ENCODE measurements around the gene PTPRN2.
"Not testable (repeated sequence)": the region's sequence is repeated elsewhere in the genome, so short reads cannot be mapped to it uniquely, and the experiment has no call there.

The PTPRN2 gene

GRCh38 chr7:158388928-158389327, 198.7 kb downstream of the PTPRN2 start:
- H3K4me3 ChIP-seq (ENCODE audit: low read depth, low read length): no peak overlapping the region
- no peak for TF ChIP-seq MYC (IDR thresholded peaks at IDR 0.05; ENCODE audit: low read depth, low read length)
- TF ChIP-seq MAX (IDR thresholded peaks at IDR 0.05; ENCODE audit: low read depth, low read length): no peak
- TF ChIP-seq, protein P1, sequence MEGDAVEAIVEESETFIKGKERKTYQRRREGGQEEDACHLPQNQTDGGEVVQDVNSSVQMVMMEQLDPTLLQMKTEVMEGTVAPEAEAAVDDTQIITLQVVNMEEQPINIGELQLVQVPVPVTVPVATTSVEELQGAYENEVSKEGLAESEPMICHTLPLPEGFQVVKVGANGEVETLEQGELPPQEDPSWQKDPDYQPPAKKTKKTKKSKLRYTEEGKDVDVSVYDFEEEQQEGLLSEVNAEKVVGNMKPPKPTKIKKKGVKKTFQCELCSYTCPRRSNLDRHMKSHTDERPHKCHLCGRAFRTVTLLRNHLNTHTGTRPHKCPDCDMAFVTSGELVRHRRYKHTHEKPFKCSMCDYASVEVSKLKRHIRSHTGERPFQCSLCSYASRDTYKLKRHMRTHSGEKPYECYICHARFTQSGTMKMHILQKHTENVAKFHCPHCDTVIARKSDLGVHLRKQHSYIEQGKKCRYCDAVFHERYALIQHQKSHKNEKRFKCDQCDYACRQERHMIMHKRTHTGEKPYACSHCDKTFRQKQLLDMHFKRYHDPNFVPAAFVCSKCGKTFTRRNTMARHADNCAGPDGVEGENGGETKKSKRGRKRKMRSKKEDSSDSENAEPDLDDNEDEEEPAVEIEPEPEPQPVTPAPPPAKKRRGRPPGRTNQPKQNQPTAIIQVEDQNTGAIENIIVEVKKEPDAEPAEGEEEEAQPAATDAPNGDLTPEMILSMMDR (IDR thresholded peaks at IDR 0.05; ENCODE audit: low read depth, low read length): no peak
- TF ChIP-seq POLR2A (IDR thresholded peaks at IDR 0.05; ENCODE audit: extremely low read depth, insufficient read length): no peak
- DNase-seq (ENCODE audit: low read depth): no peak

DNA sequence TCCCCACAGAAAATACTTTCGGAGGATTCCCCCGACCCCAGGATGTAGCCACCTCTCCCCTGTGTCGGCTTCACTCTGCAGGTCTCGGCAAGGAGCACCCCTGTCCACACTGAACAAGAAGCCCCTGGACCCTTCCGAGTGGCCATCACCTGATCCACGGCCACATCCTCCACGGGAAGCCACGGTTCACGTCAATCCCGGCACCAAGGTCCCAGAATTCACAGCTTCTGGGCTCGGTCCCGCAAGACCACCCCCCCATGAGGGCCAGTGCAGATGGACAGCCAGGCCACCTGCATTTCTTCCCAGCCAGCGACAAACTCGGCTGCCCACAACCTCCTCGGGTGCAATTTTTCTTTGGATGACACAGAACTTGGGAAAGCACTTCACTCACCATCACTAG, 199.6 kb downstream of the PTPRN2 start:
- DNase-seq (ENCODE audit: low read depth): no peak
- no peak for TF ChIP-seq MYC (IDR thresholded peaks at IDR 0.05; ENCODE audit: low read depth, low read length)
- no peak for TF ChIP-seq MAX (IDR thresholded peaks at IDR 0.05; ENCODE audit: low read depth, low read length)
- TF ChIP-seq, protein P1 (IDR thresholded peaks at IDR 0.05; ENCODE audit: low read depth, low read length): no peak
- TF ChIP-seq POLR2A (IDR thresholded peaks at IDR 0.05; ENCODE audit: extremely low read depth, insufficient read length): no peak
- H3K4me3 ChIP-seq (ENCODE audit: low read depth, low read length): no peak overlapping the region

GRCh38 chr7:158387546-158387891, 200.1 kb downstream of the PTPRN2 start:
- H3K4me3 ChIP-seq (ENCODE audit: low read depth, low read length): no peak overlapping the region
- TF ChIP-seq, protein P1 (IDR thresholded peaks at IDR 0.05; ENCODE audit: low read depth, low read length): no peak
- TF ChIP-seq MAX (IDR thresholded peaks at IDR 0.05; ENCODE audit: low read depth, low read length): no peak
- TF ChIP-seq POLR2A (IDR thresholded peaks at IDR 0.05; ENCODE audit: extremely low read depth, insufficient read length): no peak
- TF ChIP-seq MYC (IDR thresholded peaks at IDR 0.05; ENCODE audit: low read depth, low read length): no peak
- DNase-seq (ENCODE audit: low read depth): no peak

- H3K4me3 ChIP-seq (ENCODE audit: low read depth, low read length): no peak overlapping the region
- TF ChIP-seq MAX (IDR thresholded peaks at IDR 0.05; ENCODE audit: low read depth, low read length): no peak
- TF ChIP-seq, protein P1 (IDR thresholded peaks at IDR 0.05; ENCODE audit: low read depth, low read length): no peak
- no peak for TF ChIP-seq POLR2A (IDR thresholded peaks at IDR 0.05; ENCODE audit: extremely low read depth, insufficient read length)
- no peak for TF ChIP-seq MYC (IDR thresholded peaks at IDR 0.05; ENCODE audit: low read depth, low read length)
- DNase-seq (ENCODE audit: low read depth): no peak
Measured at GRCh38 chr7:158386866-158387545, 200.6 kb downstream of the PTPRN2 start.

DNA sequence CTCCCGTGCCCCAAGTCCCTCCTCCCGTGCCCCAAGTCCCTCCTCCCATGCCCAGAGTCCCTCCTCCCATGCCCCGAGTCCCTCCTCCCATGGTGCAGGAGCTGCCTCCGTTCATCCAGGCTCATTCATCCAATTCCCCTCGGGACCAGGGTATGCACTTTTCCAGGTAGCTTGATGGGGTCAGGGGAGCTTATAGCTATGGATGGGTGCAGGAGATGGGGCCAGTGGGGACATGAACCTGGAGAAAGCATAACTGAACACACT, 201.3 kb downstream of the PTPRN2 start:
- H3K4me3 ChIP-seq (ENCODE audit: low read depth, low read length): no peak overlapping the region
- no peak for DNase-seq (ENCODE audit: low read depth)
- TF ChIP-seq MYC (IDR thresholded peaks at IDR 0.05; ENCODE audit: low read depth, low read length) (no peak), POLR2A (IDR thresholded peaks at IDR 0.05; ENCODE audit: extremely low read depth, insufficient read length) (no peak), MAX (IDR thresholded peaks at IDR 0.05; ENCODE audit: low read depth, low read length) (no peak)
- TF ChIP-seq, protein P1 (IDR thresholded peaks at IDR 0.05; ENCODE audit: low read depth, low read length): no peak

- not testable (repeated sequence) for DNase-seq (ENCODE audit: low read depth); H3K4me3 ChIP-seq (ENCODE audit: low read depth, low read length)
Measured at GRCh38 chr7:158385496-158386354, 201.9 kb downstream of the PTPRN2 start.
